HG03565 (cell line): ENCODE results near the gene UGT1A5.
"Not testable (repeated sequence)": the region's sequence is repeated elsewhere in the genome, so short reads cannot be mapped to it uniquely, and the experiment has no call there.

Source experiments
- ATAC-seq: cut with Tn5 transposase; IDR thresholded peaks from one replicate; pipeline ENCODE4 v1.9.1; 2021; ENCODE audit warnings: mild to moderate bottlenecking, moderate library complexity; ENCODE audit not compliant: unreplicated experiment

Gene UGT1A5

GRCh38 chr2:233692648-233693047 is 20.1 kb upstream of the UGT1A5 start, which contains the start of gene UGT1A6:
Gene UGT1A6 (plus strand): TSS chr2:233692890. CDS start chr2:233693005, 115 bp downstream.
- no peak for ATAC-seq

GRCh38 chr2:233693963-233694362 is 18.7 kb upstream of the UGT1A5 start:
- no peak for ATAC-seq

- no peak for ATAC-seq
These were observed 14.0 kb upstream of the UGT1A5 start for GRCh38 chr2:233698740-233699139.

GRCh38 chr2:233699424-233700027 is 13.2 kb upstream of the UGT1A5 start:
- ATAC-seq = no peak

GRCh38 chr2:233700028-233700635 is 12.6 kb upstream of the UGT1A5 start:
- ATAC-seq = no peak

GRCh38 chr2:233700842-233701241 is 11.9 kb upstream of the UGT1A5 start:
- ATAC-seq = not testable (repeated sequence)

- ATAC-seq = no peak
These were observed 10.5 kb upstream of the UGT1A5 start for GRCh38 chr2:233702238-233702637.

- no peak for ATAC-seq
These were observed 6.7 kb upstream of the UGT1A5 start for GRCh38 chr2:233705911-233706506.

- no peak for ATAC-seq
These were observed 6.0 kb upstream of the UGT1A5 start for GRCh38 chr2:233706720-233707119.

- no peak for ATAC-seq
These were observed 4.6 kb upstream of the UGT1A5 start for GRCh38 chr2:233707940-233708644.

GRCh38 chr2:233708942-233709341 is 3.8 kb upstream of the UGT1A5 start:
- no peak for ATAC-seq

GRCh38 chr2:233711312-233712008 is 1.2 kb upstream of the UGT1A5 start:
- ATAC-seq = no peak

GRCh38 chr2:233713262-233713615 is 532 bp downstream of the UGT1A5 start:
- no peak for ATAC-seq

- no peak for ATAC-seq
These were observed 1.4 kb downstream of the UGT1A5 start for GRCh38 chr2:233714121-233714520.

- ATAC-seq = no peak
These were observed 5.8 kb downstream of the UGT1A5 start, which contains the start of gene UGT1A4 for GRCh38 chr2:233718552-233718951. Gene UGT1A4 (plus strand): TSS chr2:233718736. CDS start chr2:233718821, 85 bp downstream.

GRCh38 chr2:233728723-233729301 is 16.1 kb downstream of the UGT1A5 start, which contains the start of gene UGT1A3:
Gene UGT1A3 (plus strand): TSS chr2:233729042. CDS start chr2:233729127, 85 bp downstream.
- no peak for ATAC-seq

GRCh38 chr2:233736868-233737653 is 24.4 kb downstream of the UGT1A5 start:
- ATAC-seq = not testable (repeated sequence)

- ATAC-seq = no peak
These were observed 28.2 kb downstream of the UGT1A5 start for GRCh38 chr2:233740870-233741269.

GRCh38 chr2:233743464-233744259 is 31.0 kb downstream of the UGT1A5 start:
- no peak for ATAC-seq
